Measurements from ENCODE around the gene ATXN7.

DNA sequence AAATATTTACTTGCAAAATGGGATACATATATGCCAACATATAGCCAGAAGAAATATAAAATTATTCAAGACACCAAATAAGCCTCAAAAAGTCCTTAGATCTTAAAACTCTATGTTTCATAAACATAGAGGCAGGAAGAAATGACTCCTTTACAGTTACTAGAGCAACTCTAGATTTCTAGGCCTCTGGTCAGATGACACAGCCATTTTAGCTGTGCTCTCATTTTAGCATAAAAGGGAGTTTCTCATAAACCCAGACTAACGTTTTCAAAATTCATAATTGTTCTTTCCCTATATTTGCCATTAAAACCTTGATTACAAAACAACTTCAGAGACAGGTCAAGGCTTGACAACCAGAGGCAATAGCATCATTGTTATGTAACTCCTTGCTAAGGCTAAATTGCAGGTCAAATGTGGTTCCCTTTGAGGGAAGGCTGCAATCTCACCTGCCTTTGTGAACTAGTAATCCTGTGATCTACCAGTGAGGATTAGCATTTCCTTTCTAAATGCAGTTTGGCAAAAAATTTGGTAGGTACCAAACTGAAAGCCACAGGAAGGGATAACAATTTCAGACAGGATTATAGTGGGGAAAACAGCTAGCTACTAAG, 8.2 kb upstream of the ATXN7 start:
- TF ChIP-seq, protein P1, sequence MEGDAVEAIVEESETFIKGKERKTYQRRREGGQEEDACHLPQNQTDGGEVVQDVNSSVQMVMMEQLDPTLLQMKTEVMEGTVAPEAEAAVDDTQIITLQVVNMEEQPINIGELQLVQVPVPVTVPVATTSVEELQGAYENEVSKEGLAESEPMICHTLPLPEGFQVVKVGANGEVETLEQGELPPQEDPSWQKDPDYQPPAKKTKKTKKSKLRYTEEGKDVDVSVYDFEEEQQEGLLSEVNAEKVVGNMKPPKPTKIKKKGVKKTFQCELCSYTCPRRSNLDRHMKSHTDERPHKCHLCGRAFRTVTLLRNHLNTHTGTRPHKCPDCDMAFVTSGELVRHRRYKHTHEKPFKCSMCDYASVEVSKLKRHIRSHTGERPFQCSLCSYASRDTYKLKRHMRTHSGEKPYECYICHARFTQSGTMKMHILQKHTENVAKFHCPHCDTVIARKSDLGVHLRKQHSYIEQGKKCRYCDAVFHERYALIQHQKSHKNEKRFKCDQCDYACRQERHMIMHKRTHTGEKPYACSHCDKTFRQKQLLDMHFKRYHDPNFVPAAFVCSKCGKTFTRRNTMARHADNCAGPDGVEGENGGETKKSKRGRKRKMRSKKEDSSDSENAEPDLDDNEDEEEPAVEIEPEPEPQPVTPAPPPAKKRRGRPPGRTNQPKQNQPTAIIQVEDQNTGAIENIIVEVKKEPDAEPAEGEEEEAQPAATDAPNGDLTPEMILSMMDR (conservative IDR thresholded peaks at IDR 0.05; ENCODE audit: low read length): no peak
- TF ChIP-seq EZH2phosphoT487 (IDR thresholded peaks at IDR 0.05; ENCODE audit: borderline replicate concordance): no peak

All from Loucy (cell line).